UCSD-AML1 (cell line): ENCODE measurements around the gene FAM53B.
A peak's percentile ranks its signal among the peaks of the same experiment; 100 is the strongest.

Experiments
- DNase-seq: peaks from one replicate; lab custom pipeline; 2025; ENCODE audit not compliant: unreplicated experiment; lab: John Stamatoyannopoulos, UW

The FAM53B gene

GRCh38 chr10:124698545-124699469 lies 45.4 kb downstream of the FAM53B start:
- no peak for DNase-seq

GRCh38 chr10:124697837-124698544 lies 46.2 kb downstream of the FAM53B start:
- no peak for DNase-seq

- DNase-seq = no peak
These were observed 46.7 kb downstream of the FAM53B start for GRCh38 chr10:124697443-124697836.

DNA sequence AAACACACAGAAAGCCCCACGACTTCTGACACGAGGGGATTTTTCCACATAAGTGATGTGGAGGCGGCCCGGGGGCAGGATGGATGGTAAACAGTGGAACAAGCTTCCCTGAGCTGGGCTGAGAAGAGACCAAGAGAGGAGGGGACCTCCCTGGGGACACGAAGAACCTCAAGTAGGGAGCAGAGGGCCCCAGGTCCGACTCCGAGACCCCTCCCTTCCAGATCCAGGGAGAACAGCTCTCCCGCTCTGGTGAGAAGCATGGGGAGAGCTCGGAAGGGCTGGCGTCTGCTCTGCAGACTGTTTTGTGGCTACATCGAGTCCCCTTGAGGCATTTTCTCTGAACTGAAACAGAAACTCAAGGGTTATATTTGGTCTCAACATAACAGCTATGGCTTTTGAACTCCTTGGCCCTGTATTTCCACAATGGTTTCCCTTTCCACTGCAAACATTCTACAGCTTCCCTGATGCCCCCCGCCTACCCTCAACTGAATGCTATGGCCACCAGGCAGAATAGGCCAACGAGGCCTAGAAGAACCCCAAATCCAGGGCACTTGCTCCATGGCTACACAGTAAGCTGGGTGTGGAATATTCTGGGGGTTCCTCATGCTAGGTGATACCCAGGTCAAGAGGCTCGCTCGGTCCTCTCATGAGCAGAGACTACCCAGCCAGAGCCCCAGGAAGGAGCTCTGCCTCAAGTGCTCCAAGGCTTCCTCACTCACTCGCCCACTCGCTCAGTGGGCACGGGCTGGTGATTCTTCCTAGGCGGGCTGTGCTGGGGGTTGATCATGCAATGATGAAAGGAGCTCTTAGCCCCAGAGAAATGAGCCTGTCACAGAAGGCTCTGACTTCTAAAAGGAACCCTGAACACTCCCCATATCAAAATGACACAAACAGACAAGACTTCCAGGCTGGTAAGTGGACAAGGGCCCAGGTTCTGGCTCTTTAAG lies 47.5 kb downstream of the FAM53B start:
- no peak for DNase-seq

DNA sequence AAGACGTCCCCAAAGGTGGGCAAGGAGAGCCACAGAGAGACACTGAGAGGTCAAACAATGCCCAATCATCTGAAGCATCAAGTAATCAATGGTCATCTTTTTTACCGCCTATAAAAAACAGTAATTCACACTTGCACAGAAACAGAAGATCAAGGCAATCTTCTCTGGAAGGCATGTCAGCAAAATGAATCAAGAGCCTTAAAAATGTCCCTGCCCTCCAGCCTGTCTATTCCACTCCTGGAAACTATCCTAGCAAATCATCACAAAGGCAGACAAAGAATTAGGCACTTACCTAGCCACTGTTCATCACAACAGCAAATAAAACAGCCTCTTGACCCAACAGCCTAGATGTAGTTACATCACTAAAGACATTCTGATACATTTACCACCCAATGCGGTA lies 48.9 kb downstream of the FAM53B start:
- DNase-seq = no peak

- no peak for DNase-seq
These were observed 49.5 kb downstream of the FAM53B start for GRCh38 chr10:124694481-124695220.

GRCh38 chr10:124693801-124694416 lies 50.3 kb downstream of the FAM53B start:
- no peak for DNase-seq

DNA sequence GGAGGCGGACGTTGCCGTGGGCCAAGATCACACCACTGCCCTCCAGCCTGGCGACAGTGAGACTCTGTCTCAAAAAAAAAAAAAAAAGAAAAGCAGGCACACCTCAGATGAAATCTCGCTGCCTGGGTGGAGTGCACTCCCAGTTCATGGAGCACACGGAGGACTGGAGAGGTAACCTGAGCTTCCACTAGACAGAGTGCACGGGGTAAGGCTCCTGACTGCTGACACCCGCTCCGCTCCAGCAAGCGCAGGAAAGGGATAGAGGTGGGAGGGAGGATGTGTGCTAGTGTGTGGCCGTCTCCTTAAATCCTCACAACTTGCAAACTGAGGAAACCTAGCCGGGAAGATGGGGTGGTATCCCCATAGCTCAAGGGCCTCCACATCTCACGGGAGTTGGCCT lies 50.8 kb downstream of the FAM53B start:
- no peak for DNase-seq

GRCh38 chr10:124692100-124692446 lies 52.1 kb downstream of the FAM53B start:
- DNase-seq = no peak

- no peak for DNase-seq
These were observed 52.6 kb downstream of the FAM53B start for GRCh38 chr10:124691421-124692099.

DNA sequence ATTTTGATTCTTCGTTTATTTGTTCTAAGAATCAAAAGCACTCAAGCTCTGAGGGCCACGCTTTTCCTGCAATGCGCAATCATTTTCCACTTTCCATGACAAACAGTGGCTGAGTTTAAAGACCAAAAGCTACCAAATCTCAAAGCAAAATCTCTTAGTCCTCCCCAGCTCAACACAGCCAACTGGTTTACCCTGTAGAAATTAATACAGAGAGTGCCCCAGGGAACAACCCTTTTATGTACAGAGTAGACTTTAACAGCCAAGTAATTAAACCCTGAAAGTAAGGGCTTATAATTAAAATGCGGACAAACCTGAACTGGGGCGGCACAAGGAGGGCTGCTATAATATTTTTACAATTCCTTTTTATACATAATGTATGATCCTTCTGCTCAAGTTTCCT lies 53.2 kb downstream of the FAM53B start:
- DNase-seq = no peak

GRCh38 chr10:124689911-124690498 lies 54.2 kb downstream of the FAM53B start:
- no peak for DNase-seq

DNA sequence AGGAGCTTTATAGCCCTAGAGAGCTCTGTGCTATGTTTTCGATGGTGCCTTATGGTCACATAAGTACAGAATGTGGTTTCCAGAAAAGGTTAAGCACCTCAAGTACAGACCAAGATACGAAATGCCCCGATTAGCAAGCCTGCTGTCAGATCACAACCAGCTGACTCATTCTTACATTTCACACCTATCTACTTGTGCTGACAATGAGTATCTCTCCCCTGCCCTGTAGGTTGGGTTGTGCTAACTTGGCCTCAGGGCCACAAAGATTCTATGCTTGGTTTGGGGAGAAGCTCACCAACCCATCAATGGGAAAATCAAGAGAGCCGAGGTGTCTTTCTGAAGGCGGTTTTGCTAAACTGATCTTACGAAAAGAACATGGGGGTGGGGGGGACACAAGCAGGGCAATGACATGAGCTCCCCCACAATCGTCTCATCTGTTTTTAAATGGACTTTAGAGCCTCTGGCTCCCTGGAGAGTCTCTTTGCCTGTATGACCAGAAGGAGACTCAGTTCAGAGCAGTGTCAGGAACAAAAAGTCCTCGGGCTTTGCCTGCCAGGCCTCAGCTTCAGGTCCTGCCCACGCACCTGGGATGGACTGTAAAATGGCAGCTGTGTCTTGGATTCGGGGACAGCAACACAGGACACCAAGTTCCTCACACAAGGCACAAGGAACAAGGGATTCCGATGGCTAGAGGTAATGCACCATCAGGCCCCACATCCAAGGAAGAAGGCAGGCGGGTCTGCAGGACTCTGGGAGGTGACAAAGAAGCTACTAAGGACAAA lies 55.1 kb downstream of the FAM53B start:
- no peak for DNase-seq

GRCh38 chr10:124688386-124688785 lies 55.8 kb downstream of the FAM53B start:
- DNase-seq = no peak

DNA sequence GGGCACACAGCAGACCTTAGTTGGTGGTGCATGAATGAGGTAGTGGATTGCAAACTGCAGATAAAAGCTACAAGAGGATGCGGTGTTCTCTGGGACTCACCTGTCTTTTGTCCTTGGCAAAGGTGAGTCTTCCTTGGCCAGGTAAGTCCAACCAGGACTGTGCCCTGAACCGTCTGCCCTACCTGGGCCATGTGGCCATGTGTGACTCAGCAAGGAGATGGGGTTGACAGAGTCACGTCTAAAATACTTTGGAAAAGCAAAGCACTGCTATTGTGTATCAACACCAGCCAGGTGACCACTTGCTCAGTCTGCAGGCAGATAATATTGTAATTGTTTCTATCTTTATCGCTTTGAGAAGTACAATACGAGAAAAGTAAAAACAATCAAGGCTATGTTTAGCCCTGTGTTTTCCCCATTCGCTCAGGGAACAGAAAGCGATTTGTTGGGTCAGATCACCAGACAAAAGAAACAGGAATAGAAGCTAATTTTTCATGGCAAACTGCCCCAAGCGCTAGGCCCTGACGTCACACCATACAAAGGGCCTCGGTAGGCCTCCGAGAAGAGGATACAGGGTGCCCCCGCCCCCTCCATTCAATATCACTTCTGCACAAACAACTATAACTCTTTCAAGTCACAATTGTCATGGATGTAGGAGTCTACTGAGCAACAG lies 57.3 kb downstream of the FAM53B start:
- no peak for DNase-seq

GRCh38 chr10:124685261-124685660 lies 58.9 kb downstream of the FAM53B start:
- DNase-seq = peak; percentile 68

DNA sequence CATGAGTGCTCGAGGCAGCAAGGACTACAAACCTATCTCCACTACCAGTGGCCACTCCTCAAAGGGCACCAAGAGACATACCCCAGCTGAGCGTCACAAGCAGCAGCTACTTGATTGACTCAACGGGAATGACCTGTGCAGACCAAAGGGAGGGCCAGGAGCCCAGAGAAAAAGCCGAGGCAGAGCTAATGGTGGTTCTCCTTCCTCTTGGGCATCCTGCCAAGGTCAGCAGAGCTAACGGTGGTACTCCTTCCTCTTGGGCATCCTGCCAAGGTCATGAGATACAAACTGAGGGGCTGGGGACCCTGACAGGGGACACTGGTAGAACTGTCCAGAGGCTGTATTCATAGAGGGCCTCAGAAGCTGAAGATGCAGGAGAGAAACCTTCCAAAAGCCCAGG lies 60.4 kb downstream of the FAM53B start:
- DNase-seq = no peak
